HEK293 (cell line): ENCODE measurements around the gene MLH3.

Source experiments
- CTCF ChIA-PET: fragments of 350-600 bp; formaldehyde crosslinking; extraction: SDS; loops from one replicate; lab custom pipeline; 2021; ENCODE audit warnings: antibody characterized with exemption; lab: Yijun Ruan, JAX
- POLR2A ChIA-PET: fragments of 300-600 bp; formaldehyde crosslinking; extraction: SDS; loops from one replicate; lab custom pipeline; 2020; ENCODE audit warnings: antibody characterized with exemption, inconsistent platforms; lab: Yijun Ruan, JAX
- H3K27ac ChIP-seq: fragments of 200-500 bp; sonication (Bioruptor generic); 2 replicates; pipeline ENCODE4 v1.5.1; 2014; ENCODE audit warnings: low read depth, low read length, control low read depth, inconsistent platforms; ENCODE audit errors: extremely low read depth
- H3K36me3 ChIP-seq, 2 experiments: fragments of 200-500 bp in 1 of 2; sonication (Bioruptor generic) in 1 of 2; 1 replicate in 1 of 2; 2 replicates in 1 of 2; pipeline ENCODE4 v1.5.1; 2014 to 2017; ENCODE audit warnings: inconsistent platforms in 2 of 2, low read length in 2 of 2; ENCODE audit not compliant: control insufficient read depth in 2 of 2, insufficient read depth in 1 of 2
- H3K4me1 ChIP-seq: fragments of 200-500 bp; sonication (Bioruptor generic); 2 replicates; pipeline ENCODE4 v1.5.1; 2014; ENCODE audit warnings: mild to moderate bottlenecking, low read length, inconsistent platforms; ENCODE audit not compliant: control insufficient read depth, insufficient read depth
- H3K4me3 ChIP-seq: 2 replicates; pipeline ENCODE4 v1.5.1; 2011; ENCODE audit warnings: low read depth, mild to moderate bottlenecking, control low read depth, low read length, moderate library complexity
- H3K9me3 ChIP-seq: fragments of 200-500 bp; sonication (Bioruptor generic); 2 replicates; pipeline ENCODE4 v1.5.1; 2014; ENCODE audit warnings: low read depth, low read length, inconsistent platforms; ENCODE audit not compliant: control insufficient read depth, insufficient read depth
- BCL11B ChIP-seq: fragments of 450-650 bp; formaldehyde crosslinking; IDR thresholded peaks from 2 replicates; pipeline ENCODE4 v1.5.1; 2016; ENCODE audit warnings: low read depth, missing biosample characterization, missing genetic modification characterization
- GLIS2 ChIP-seq: fragments of 450-650 bp; formaldehyde crosslinking; IDR thresholded peaks from 2 replicates; pipeline ENCODE4 v1.5.1; 2016; ENCODE audit warnings: missing biosample characterization, missing genetic modification characterization
- TCF7L2 ChIP-seq: IDR thresholded peaks from 2 replicates; pipeline ENCODE4 v1.6.1; 2011; ENCODE audit warnings: low read depth, mild to moderate bottlenecking, inconsistent platforms, low read length, moderate library complexity, borderline replicate concordance
- ZBTB20 ChIP-seq: fragments of 450-650 bp; formaldehyde crosslinking; IDR thresholded peaks from 2 replicates; pipeline ENCODE4 v1.5.1; 2016; ENCODE audit warnings: missing biosample characterization, missing genetic modification characterization
- ZBTB21 ChIP-seq: fragments of 450-650 bp; formaldehyde crosslinking; IDR thresholded peaks from 2 replicates; pipeline ENCODE4 v1.5.1; 2017; ENCODE audit warnings: missing biosample characterization, missing genetic modification characterization
- ZFP69B ChIP-seq: fragments of 450-650 bp; formaldehyde crosslinking; IDR thresholded peaks from 2 replicates; pipeline ENCODE4 v1.5.1; 2016; ENCODE audit warnings: missing biosample characterization, missing genetic modification characterization
- ZNF302 ChIP-seq: fragments of 450-650 bp; formaldehyde crosslinking; IDR thresholded peaks from 2 replicates; pipeline ENCODE4 v1.5.1; 2016; ENCODE audit warnings: missing biosample characterization, missing genetic modification characterization, low read depth
- ZNF394 ChIP-seq: fragments of 450-650 bp; formaldehyde crosslinking; IDR thresholded peaks from 2 replicates; pipeline ENCODE4 v1.5.1; 2016; ENCODE audit warnings: missing biosample characterization, missing genetic modification characterization, mild to moderate bottlenecking, moderate library complexity, borderline replicate concordance
- ZNF404 ChIP-seq: fragments of 450-650 bp; formaldehyde crosslinking; IDR thresholded peaks from 2 replicates; pipeline ENCODE4 v1.5.1; 2017; ENCODE audit warnings: missing biosample characterization, missing genetic modification characterization
- ZNF426 ChIP-seq: fragments of 450-650 bp; formaldehyde crosslinking; IDR thresholded peaks from 2 replicates; pipeline ENCODE4 v1.5.1; 2017; ENCODE audit warnings: missing biosample characterization, missing genetic modification characterization, mild to moderate bottlenecking, inconsistent platforms, moderate library complexity
- ZNF560 ChIP-seq: fragments of 450-650 bp; formaldehyde crosslinking; IDR thresholded peaks from 2 replicates; pipeline ENCODE4 v1.5.1; 2017; ENCODE audit warnings: missing biosample characterization, missing genetic modification characterization, borderline replicate concordance
- ZNF707 ChIP-seq: fragments of 450-650 bp; formaldehyde crosslinking; IDR thresholded peaks from 2 replicates; pipeline ENCODE4 v1.5.1; 2016; ENCODE audit warnings: missing biosample characterization, missing genetic modification characterization
- ZNF76 ChIP-seq: fragments of 450-650 bp; formaldehyde crosslinking; IDR thresholded peaks from 2 replicates; pipeline ENCODE4; 2016; ENCODE audit warnings: low read depth, missing biosample characterization, missing genetic modification characterization, borderline replicate concordance
- ZNF776 ChIP-seq: fragments of 450-650 bp; formaldehyde crosslinking; IDR thresholded peaks from 2 replicates; pipeline ENCODE4 v1.5.0; 2017; ENCODE audit warnings: missing biosample characterization, missing genetic modification characterization, borderline replicate concordance
- ZXDB ChIP-seq: fragments of 450-650 bp; formaldehyde crosslinking; IDR thresholded peaks from 2 replicates; pipeline ENCODE4 v1.5.1; 2016; ENCODE audit warnings: missing biosample characterization, missing genetic modification characterization
- TF ChIP-seq, protein P1 (sequence below): fragments of 450-650 bp; formaldehyde crosslinking; IDR thresholded peaks from 2 replicates; pipeline ENCODE4 v1.5.1; 2016; ENCODE audit warnings: missing biosample characterization, missing genetic modification characterization
- TF ChIP-seq, protein P2 (sequence below): fragments of 450-650 bp; formaldehyde crosslinking; IDR thresholded peaks from 2 replicates; pipeline ENCODE4 v1.5.1; 2016; ENCODE audit warnings: missing biosample characterization, missing genetic modification characterization
- TF ChIP-seq, protein P3 (sequence below): fragments of 450-650 bp; formaldehyde crosslinking; IDR thresholded peaks from 2 replicates; pipeline ENCODE4 v1.5.1; 2016; ENCODE audit warnings: missing biosample characterization, missing genetic modification characterization
- TF ChIP-seq, protein P4 (sequence below): fragments of 450-650 bp; formaldehyde crosslinking; IDR thresholded peaks from 2 replicates; pipeline ENCODE4 v1.5.1; 2016; ENCODE audit warnings: missing biosample characterization, missing genetic modification characterization, low read depth
- TF ChIP-seq, protein P5 (sequence below): fragments of 450-650 bp; formaldehyde crosslinking; IDR thresholded peaks from 2 replicates; pipeline ENCODE4 v1.5.1; 2016; ENCODE audit warnings: missing biosample characterization, missing genetic modification characterization
- TF ChIP-seq, protein P6 (sequence below): fragments of 450-650 bp; formaldehyde crosslinking; IDR thresholded peaks from 2 replicates; pipeline ENCODE4 v1.5.1; 2016; ENCODE audit warnings: missing biosample characterization, missing genetic modification characterization

Gene MLH3

DNA sequence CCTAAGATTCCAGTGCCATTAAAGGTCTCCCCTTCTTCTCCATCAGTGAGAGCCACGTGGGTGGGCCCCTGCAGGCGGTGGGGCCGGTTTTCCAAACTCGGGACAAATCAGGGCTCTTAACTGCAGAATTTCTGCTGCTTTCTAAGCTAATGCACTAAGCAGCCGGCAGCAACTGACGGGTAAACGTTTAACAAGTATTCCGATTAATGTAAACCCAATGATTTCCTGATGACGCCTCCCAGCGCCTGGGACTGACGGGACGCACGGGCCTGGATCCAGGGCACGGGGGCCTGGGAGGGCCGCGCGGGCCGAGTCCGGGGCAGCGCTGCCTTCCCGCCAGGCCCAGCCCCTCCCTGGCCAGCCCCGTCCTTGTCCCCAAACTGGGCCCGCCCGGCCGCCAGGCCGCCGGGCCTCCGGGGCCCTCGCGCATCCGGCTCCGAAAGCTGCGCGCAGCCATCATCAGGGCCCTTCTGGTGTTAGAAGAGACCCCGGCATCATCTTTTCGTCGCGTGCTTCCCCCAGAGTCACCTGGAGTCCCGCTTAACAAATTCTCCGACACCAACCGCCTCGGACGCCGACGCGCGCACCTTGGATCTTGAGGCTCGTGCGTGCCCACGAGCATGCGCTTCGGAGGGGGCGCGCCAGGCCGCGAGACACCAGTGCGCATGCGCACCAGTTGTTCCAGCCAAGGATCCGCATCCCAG lies at the start of gene MLH3 (continued):
- TF ChIP-seq ZBTB20 (tag by site-specific recombination), result peak; percentile 91
- 0 out of 2 replicates have a peak, but pooled peaks have one; percentile 5 for TF ChIP-seq ZFP69B
- peak; percentile 58; the same call in 1 of the 2 replicates for TF ChIP-seq ZNF76 (tag by site-specific recombination)
- TF ChIP-seq GLIS2 (tag by site-specific recombination), result peak; percentile 41; the same call in 1 of the 2 replicates
- no peak for TF ChIP-seq BCL11B (tag by site-specific recombination)
- TF ChIP-seq, protein P1, sequence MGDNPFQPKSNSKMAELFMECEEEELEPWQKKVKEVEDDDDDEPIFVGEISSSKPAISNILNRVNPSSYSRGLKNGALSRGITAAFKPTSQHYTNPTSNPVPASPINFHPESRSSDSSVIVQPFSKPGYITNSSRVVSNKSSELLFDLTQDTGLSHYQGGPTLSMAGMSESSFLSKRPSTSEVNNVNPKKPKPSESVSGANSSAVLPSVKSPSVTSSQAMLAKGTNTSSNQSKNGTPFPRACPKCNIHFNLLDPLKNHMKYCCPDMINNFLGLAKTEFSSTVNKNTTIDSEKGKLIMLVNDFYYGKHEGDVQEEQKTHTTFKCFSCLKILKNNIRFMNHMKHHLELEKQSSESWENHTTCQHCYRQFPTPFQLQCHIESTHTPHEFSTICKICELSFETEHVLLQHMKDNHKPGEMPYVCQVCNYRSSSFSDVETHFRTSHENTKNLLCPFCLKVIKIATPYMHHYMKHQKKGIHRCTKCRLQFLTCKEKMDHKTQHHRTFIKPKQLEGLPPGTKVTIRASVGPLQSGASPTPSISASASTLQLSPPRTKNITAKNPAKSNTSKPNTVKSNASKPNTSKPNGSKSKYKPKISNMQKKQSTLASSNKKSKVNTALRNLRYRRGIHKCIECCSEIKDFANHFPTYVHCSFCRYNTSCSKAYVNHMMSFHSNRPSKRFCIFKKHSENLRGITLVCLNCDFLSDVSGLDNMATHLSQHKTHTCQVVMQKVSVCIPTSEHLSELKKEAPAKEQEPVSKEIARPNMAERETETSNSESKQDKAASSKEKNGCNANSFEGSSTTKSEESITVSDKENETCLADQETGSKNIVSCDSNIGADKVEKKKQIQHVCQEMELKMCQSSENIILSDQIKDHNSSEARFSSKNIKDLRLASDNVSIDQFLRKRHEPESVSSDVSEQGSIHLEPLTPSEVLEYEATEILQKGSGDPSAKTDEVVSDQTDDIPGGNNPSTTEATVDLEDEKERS (tag by site-specific recombination), result no peak
- TF ChIP-seq ZXDB (tag by site-specific recombination), result peak; percentile 59
- TF ChIP-seq ZNF776 (tag by site-specific recombination), result no peak
- no peak for TF ChIP-seq ZNF560 (tag by site-specific recombination)

DNA sequence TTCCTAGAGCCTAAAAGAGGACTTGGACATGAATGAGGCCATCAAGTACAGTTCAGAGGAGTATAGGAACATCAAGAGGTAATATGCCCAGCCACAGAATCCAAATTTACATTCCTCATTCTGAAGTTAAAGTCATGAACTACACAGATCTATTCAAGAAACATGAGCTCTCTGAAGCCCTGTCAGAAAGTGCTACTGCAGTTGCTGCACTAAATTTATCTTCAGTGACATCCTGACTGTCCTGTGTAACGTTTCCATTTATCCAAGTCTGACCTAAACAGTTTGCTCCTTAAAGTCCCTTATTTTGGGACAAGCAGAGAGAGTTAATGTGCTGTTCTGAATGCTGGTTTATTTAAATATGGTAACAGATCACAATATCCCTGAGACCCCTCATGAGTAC lies 47.4 kb upstream of the MLH3 start:
- Histone ChIP-seq H3K4me1 (no peaks in the 10 kb centered on the region), H3K27ac (no peak overlapping the region), H3K9me3 (no peaks in the 10 kb centered on the region), H3K4me3 (no peak overlapping the region), H3K36me3 (peaks cover 72 to 86% of the 10 kb centered on the region in 2 experiments)
- ChIA-PET POLR2A (no interaction called here), CTCF (interaction anchor here (0.5 to 1.4 kb wide), 4 partner anchors 10 to 238 kb away, joined by 4 to 8 read pairs (median 4); no protein-coding TSS in a partner anchor)
- TF ChIP-seq ZNF426 (no peak), ZNF394 (tag by site-specific recombination) (no peak), ZBTB21 (tag by site-specific recombination) (no peak), TCF7L2 (no peak), ZNF302 (tag by site-specific recombination) (no peak), ZNF404 (tag by site-specific recombination) (no peak), ZNF707 (tag by site-specific recombination) (no peak)
- TF ChIP-seq, protein P2, sequence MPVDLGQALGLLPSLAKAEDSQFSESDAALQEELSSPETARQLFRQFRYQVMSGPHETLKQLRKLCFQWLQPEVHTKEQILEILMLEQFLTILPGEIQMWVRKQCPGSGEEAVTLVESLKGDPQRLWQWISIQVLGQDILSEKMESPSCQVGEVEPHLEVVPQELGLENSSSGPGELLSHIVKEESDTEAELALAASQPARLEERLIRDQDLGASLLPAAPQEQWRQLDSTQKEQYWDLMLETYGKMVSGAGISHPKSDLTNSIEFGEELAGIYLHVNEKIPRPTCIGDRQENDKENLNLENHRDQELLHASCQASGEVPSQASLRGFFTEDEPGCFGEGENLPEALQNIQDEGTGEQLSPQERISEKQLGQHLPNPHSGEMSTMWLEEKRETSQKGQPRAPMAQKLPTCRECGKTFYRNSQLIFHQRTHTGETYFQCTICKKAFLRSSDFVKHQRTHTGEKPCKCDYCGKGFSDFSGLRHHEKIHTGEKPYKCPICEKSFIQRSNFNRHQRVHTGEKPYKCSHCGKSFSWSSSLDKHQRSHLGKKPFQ, result no peak
- TF ChIP-seq, protein P3, sequence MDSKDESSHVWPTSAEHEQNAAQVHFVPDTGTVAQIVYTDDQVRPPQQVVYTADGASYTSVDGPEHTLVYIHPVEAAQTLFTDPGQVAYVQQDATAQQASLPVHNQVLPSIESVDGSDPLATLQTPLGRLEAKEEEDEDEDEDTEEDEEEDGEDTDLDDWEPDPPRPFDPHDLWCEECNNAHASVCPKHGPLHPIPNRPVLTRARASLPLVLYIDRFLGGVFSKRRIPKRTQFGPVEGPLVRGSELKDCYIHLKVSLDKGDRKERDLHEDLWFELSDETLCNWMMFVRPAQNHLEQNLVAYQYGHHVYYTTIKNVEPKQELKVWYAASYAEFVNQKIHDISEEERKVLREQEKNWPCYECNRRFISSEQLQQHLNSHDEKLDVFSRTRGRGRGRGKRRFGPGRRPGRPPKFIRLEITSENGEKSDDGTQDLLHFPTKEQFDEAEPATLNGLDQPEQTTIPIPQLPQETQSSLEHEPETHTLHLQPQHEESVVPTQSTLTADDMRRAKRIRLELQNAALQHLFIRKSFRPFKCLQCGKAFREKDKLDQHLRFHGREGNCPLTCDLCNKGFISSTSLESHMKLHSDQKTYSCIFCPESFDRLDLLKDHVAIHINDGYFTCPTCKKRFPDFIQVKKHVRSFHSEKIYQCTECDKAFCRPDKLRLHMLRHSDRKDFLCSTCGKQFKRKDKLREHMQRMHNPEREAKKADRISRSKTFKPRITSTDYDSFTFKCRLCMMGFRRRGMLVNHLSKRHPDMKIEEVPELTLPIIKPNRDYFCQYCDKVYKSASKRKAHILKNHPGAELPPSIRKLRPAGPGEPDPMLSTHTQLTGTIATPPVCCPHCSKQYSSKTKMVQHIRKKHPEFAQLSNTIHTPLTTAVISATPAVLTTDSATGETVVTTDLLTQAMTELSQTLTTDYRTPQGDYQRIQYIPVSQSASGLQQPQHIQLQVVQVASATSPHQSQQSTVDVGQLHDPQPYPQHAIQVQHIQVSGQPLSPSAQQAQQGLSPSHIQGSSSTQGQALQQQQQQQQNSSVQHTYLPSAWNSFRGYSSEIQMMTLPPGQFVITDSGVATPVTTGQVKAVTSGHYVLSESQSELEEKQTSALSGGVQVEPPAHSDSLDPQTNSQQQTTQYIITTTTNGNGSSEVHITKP, result no peak
- TF ChIP-seq, protein P4, sequence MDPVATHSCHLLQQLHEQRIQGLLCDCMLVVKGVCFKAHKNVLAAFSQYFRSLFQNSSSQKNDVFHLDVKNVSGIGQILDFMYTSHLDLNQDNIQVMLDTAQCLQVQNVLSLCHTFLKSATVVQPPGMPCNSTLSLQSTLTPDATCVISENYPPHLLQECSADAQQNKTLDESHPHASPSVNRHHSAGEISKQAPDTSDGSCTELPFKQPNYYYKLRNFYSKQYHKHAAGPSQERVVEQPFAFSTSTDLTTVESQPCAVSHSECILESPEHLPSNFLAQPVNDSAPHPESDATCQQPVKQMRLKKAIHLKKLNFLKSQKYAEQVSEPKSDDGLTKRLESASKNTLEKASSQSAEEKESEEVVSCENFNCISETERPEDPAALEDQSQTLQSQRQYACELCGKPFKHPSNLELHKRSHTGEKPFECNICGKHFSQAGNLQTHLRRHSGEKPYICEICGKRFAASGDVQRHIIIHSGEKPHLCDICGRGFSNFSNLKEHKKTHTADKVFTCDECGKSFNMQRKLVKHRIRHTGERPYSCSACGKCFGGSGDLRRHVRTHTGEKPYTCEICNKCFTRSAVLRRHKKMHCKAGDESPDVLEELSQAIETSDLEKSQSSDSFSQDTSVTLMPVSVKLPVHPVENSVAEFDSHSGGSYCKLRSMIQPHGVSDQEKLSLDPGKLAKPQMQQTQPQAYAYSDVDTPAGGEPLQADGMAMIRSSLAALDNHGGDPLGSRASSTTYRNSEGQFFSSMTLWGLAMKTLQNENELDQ, result no peak
- TF ChIP-seq, protein P5, sequence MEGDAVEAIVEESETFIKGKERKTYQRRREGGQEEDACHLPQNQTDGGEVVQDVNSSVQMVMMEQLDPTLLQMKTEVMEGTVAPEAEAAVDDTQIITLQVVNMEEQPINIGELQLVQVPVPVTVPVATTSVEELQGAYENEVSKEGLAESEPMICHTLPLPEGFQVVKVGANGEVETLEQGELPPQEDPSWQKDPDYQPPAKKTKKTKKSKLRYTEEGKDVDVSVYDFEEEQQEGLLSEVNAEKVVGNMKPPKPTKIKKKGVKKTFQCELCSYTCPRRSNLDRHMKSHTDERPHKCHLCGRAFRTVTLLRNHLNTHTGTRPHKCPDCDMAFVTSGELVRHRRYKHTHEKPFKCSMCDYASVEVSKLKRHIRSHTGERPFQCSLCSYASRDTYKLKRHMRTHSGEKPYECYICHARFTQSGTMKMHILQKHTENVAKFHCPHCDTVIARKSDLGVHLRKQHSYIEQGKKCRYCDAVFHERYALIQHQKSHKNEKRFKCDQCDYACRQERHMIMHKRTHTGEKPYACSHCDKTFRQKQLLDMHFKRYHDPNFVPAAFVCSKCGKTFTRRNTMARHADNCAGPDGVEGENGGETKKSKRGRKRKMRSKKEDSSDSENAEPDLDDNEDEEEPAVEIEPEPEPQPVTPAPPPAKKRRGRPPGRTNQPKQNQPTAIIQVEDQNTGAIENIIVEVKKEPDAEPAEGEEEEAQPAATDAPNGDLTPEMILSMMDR (tag by site-specific recombination), result no peak
- TF ChIP-seq, protein P6, sequence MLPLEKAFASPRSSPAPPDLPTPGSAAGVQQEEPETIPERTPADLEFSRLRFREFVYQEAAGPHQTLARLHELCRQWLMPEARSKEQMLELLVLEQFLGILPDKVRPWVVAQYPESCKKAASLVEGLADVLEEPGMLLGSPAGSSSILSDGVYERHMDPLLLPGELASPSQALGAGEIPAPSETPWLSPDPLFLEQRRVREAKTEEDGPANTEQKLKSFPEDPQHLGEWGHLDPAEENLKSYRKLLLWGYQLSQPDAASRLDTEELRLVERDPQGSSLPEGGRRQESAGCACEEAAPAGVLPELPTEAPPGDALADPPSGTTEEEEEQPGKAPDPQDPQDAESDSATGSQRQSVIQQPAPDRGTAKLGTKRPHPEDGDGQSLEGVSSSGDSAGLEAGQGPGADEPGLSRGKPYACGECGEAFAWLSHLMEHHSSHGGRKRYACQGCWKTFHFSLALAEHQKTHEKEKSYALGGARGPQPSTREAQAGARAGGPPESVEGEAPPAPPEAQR (tag by site-specific recombination), result no peak
